Liver (tissue), 9 donors: ENCODE measurements around the gene DUOXA1. TPM values are rescaled to one million over a fixed set of nuclear protein-coding genes. Genes with fewer than 3 reads are reported as not detected.

Experiments used
- DNase-seq: peaks from one replicate; pipeline ENCODE4 v3.0.0-alpha.2; 2017; ENCODE audit warnings: low spot score
- H3K27ac ChIP-seq, 2 donors: one replicate each; pipeline ENCODE4 v1.7.0; 2013; ENCODE audit warnings: inconsistent platforms in 2 of 2, low read length in 2 of 2, control low read depth in 1 of 2, low read depth in 1 of 2, mild to moderate bottlenecking in 1 of 2
- H3K27me3 ChIP-seq, 4 donors: one replicate each; pipeline versions ENCODE4 v1.6.1 to v1.7.0; 2013; ENCODE audit warnings: low read length in 3 of 4, inconsistent platforms in 1 of 4, mild to moderate bottlenecking in 1 of 4, moderate library complexity in 1 of 4; ENCODE audit not compliant: control insufficient read depth in 4 of 4, insufficient read depth in 4 of 4
- H3K36me3 ChIP-seq, 4 donors: one replicate each; pipeline versions ENCODE4 v1.6.1 to v1.7.0; 2013; ENCODE audit warnings: low read length in 3 of 4, mild to moderate bottlenecking in 3 of 4, low read depth in 1 of 4, moderate library complexity in 1 of 4; ENCODE audit not compliant: control insufficient read depth in 4 of 4, insufficient read depth in 3 of 4
- H3K4me1 ChIP-seq, 4 donors: one replicate each; pipeline versions ENCODE4 v1.6.1 to v1.7.0; 2013; ENCODE audit warnings: low read length in 3 of 4, mild to moderate bottlenecking in 3 of 4, moderate library complexity in 1 of 4; ENCODE audit not compliant: control insufficient read depth in 4 of 4, insufficient read depth in 4 of 4
- H3K4me3 ChIP-seq, 3 donors: one replicate each; pipeline versions ENCODE4 v1.6.1 to v1.7.0; 2013; ENCODE audit warnings: low read length in 3 of 3, control low read depth in 1 of 3, low read depth in 1 of 3, mild to moderate bottlenecking in 1 of 3
- H3K9ac ChIP-seq, 2 donors: one replicate each; pipeline ENCODE4 v1.7.0; 2013; ENCODE audit warnings: low read length in 2 of 2, mild to moderate bottlenecking in 2 of 2, moderate library complexity in 2 of 2, control low read depth in 1 of 2, low read depth in 1 of 2
- H3K9me3 ChIP-seq, 4 donors: one replicate each; pipeline versions ENCODE4 v1.6.1 to v1.7.0; 2013; ENCODE audit warnings: low read length in 3 of 4; ENCODE audit not compliant: control insufficient read depth in 4 of 4
- EGR1 ChIP-seq, 2 donors: IDR thresholded peaks; 2 replicates each; pipeline ENCODE4 v1.6.1; 2016 to 2018; ENCODE audit warnings: antibody characterized with exemption in 2 of 2, low read depth in 2 of 2
- FOXA2 ChIP-seq: IDR thresholded peaks from 2 replicates; pipeline ENCODE4 v1.6.1; 2016; ENCODE audit warnings: antibody characterized with exemption
- GABPA ChIP-seq, 2 donors: IDR thresholded peaks in 1 of 2; conservative IDR thresholded peaks in 1 of 2; 2 replicates each; pipeline ENCODE4 v1.6.1; 2016; ENCODE audit warnings: antibody characterized with exemption in 2 of 2, mild to moderate bottlenecking in 1 of 2, moderate library complexity in 1 of 2
- HNF4A ChIP-seq, 2 donors: conservative IDR thresholded peaks; 2 replicates each; pipeline ENCODE4 v1.6.1; 2016; ENCODE audit warnings: antibody characterized with exemption in 2 of 2, mild to moderate bottlenecking in 2 of 2
- HNF4G ChIP-seq: IDR thresholded peaks from 2 replicates; pipeline ENCODE4 v1.6.1; 2016; ENCODE audit warnings: antibody characterized with exemption
- JUND ChIP-seq, 2 donors: IDR thresholded peaks; 2 replicates each; pipeline ENCODE4 v1.6.1; 2016; ENCODE audit warnings: antibody characterized with exemption in 2 of 2
- MAX ChIP-seq: IDR thresholded peaks from 2 replicates; pipeline ENCODE4 v1.6.1; 2016; ENCODE audit warnings: antibody characterized with exemption
- NR2F2 ChIP-seq: IDR thresholded peaks from 2 replicates; pipeline ENCODE4 v1.6.1; 2016; ENCODE audit warnings: antibody characterized with exemption
- RAD21 ChIP-seq, 2 donors: IDR thresholded peaks; 2 replicates each; pipeline ENCODE4 v1.6.1; 2016; ENCODE audit warnings: antibody characterized with exemption in 2 of 2, mild to moderate bottlenecking in 2 of 2
- REST ChIP-seq: IDR thresholded peaks from 2 replicates; pipeline ENCODE4 v1.6.1; 2016; ENCODE audit warnings: antibody characterized with exemption, mild to moderate bottlenecking
- RXRA ChIP-seq, 2 donors: IDR thresholded peaks; 2 replicates each; pipeline ENCODE4 v1.6.1; 2017 to 2018; ENCODE audit warnings: antibody characterized with exemption in 2 of 2, mild to moderate bottlenecking in 1 of 2
- TAF1 ChIP-seq: conservative IDR thresholded peaks from 2 replicates; pipeline ENCODE4 v1.6.1; 2016; ENCODE audit warnings: antibody characterized with exemption, mild to moderate bottlenecking
- WGBS: extraction: QIAGEN DNeasy Blood & Tissue Kit; methylation state at CpG from one replicate; pipeline ENCODE4 v1.1.7; 2013; 5-methylcytosine and 5-hydroxymethylcytosine counted together
- polyA plus RNA-seq, 2 donors: library from polyadenylated mRNA; stranded (reverse) in 1 of 2; unstranded in 1 of 2; fragments of 200-250 nt in 1 of 2; fragments of >200 nt in 1 of 2; fragmentation: Nextera tagmentation in 1 of 2; extraction: Ambion mirVana in 1 of 2; gene quantifications; one replicate each; pipeline versions ENCODE4 v1.2.1 to v1.2.3, GENCODE V29; 2013 to 2015
- total RNA-seq, 2 donors: library from RNA; depleted of rRNA; stranded (reverse); fragments of >200 nt; gene quantifications; one replicate each; pipeline ENCODE4 v1.2.3, GENCODE V29; 2014
- TF ChIP-seq, protein P1 (sequence below): fragments of 150-350 bp; IDR thresholded peaks from 2 replicates; pipeline ENCODE4 v1.5.1; 2017; ENCODE audit warnings: improper control_type of control experiment, low read depth, low read length; ENCODE audit not compliant: missing input control
- donor health status: healthy.
- donor health status: healthy.
- donor health status: healthy.
- donor health status: healthy.
- donor health status: healthy.

Gene DUOXA1
- total and polyA plus RNA-seq, 4 donors = 0.02 TPM; not detected in 3

- no peaks in the 10 kb centered on the region for H3K9me3 ChIP-seq
- no peaks in the 10 kb centered on the region for H3K27me3 ChIP-seq
- H3K4me3 ChIP-seq = no peak overlapping the region
- DNase-seq = no peak
- no peak overlapping the region for H3K9ac ChIP-seq
- WGBS = 70% methylated on average over 9 of the region's 9 CpGs
- H3K4me1 ChIP-seq = peaks cover 3 to 12% (median 7%) of the 10 kb centered on the region in 4 donors
- no peak for TF ChIP-seq EGR1 (IDR thresholded peaks at IDR 0.05; ENCODE audit: low read depth in 2 of 2)
- TF ChIP-seq, protein P1, sequence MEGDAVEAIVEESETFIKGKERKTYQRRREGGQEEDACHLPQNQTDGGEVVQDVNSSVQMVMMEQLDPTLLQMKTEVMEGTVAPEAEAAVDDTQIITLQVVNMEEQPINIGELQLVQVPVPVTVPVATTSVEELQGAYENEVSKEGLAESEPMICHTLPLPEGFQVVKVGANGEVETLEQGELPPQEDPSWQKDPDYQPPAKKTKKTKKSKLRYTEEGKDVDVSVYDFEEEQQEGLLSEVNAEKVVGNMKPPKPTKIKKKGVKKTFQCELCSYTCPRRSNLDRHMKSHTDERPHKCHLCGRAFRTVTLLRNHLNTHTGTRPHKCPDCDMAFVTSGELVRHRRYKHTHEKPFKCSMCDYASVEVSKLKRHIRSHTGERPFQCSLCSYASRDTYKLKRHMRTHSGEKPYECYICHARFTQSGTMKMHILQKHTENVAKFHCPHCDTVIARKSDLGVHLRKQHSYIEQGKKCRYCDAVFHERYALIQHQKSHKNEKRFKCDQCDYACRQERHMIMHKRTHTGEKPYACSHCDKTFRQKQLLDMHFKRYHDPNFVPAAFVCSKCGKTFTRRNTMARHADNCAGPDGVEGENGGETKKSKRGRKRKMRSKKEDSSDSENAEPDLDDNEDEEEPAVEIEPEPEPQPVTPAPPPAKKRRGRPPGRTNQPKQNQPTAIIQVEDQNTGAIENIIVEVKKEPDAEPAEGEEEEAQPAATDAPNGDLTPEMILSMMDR = no peak
- no peak for TF ChIP-seq HNF4G
- no peaks in the 10 kb centered on the region for H3K36me3 ChIP-seq
- no peak overlapping the region for H3K27ac ChIP-seq
These were observed 7.8 kb downstream of the DUOXA1 start for GRCh38 chr15:45121706-45122417.

DNA sequence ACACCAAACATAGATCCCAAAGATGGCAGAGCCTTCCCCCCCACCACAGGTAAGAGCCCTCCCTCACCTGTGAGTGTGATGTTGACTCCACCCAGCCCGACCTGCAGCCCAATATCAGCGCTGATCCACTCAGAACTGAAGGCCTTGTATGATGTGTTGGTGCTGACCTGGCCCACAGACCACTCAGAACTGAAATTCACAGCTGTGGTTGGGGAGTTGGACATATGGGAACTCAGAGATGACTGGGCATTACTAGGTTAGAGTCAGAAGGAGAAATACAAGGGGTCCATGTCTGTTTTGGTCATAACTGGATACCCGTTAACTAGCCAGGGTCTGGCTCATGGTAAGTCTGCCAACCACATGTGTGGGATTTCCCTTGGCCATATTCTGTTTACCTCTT is 8.7 kb downstream of the DUOXA1 start:
- DNase-seq = no peak
- Histone ChIP-seq H3K36me3 (no peaks in the 10 kb centered on the region), H3K4me1 (peaks cover 4 to 18% (median 10%) of the 10 kb centered on the region in 4 donors), H3K9ac (no peak overlapping the region), H3K9me3 (no peaks in the 10 kb centered on the region), H3K27ac (no peak overlapping the region), H3K27me3 (peaks cover 0 to 4% (median 0%) of the 10 kb centered on the region in 4 donors), H3K4me3 (no peak overlapping the region)
- WGBS = 92% methylated on average over 3 of the region's 3 CpGs
- no peak for TF ChIP-seq TAF1
- TF ChIP-seq RXRA (IDR thresholded peaks at IDR 0.05) = no peak
- no peak for TF ChIP-seq HNF4A (conservative IDR thresholded peaks at IDR 0.05)
- no peak for TF ChIP-seq MAX
- no peak for TF ChIP-seq EGR1 (IDR thresholded peaks at IDR 0.05; ENCODE audit: low read depth in 2 of 2)
- TF ChIP-seq JUND (IDR thresholded peaks at IDR 0.05) = no peak
- TF ChIP-seq RAD21 (IDR thresholded peaks at IDR 0.05) = no peak
- TF ChIP-seq FOXA2 = no peak
- TF ChIP-seq GABPA (IDR thresholded peaks at IDR 0.05 in 1 of 2, conservative IDR thresholded peaks at IDR 0.05 in 1 of 2) = no peak

- DNase-seq = no peak
- Histone ChIP-seq H3K9ac (no peak overlapping the region), H3K27me3 (peaks cover 0 to 4% (median 2%) of the 10 kb centered on the region in 4 donors), H3K4me1 (peaks cover 4 to 18% (median 10%) of the 10 kb centered on the region in 4 donors), H3K9me3 (no peaks in the 10 kb centered on the region), H3K36me3 (no peaks in the 10 kb centered on the region), H3K4me3 (no peak overlapping the region), H3K27ac (no peak overlapping the region)
- WGBS = 96% methylated on average over 10 of the region's 10 CpGs
- TF ChIP-seq REST (no peak), NR2F2 (no peak), JUND (IDR thresholded peaks at IDR 0.05) (no peak)
These were observed 9.4 kb downstream of the DUOXA1 start for GRCh38 chr15:45120081-45120972.
